HG02973 (cell line): ENCODE results near the gene RUNX1.
A peak's percentile ranks its signal among the peaks of the same experiment; 100 is the strongest.

Experiments used
- ATAC-seq: cut with Tn5 transposase; IDR thresholded peaks from one replicate; pipeline ENCODE4 v1.9.1; 2021; ENCODE audit warnings: moderate library complexity; ENCODE audit not compliant: unreplicated experiment

Gene RUNX1

DNA sequence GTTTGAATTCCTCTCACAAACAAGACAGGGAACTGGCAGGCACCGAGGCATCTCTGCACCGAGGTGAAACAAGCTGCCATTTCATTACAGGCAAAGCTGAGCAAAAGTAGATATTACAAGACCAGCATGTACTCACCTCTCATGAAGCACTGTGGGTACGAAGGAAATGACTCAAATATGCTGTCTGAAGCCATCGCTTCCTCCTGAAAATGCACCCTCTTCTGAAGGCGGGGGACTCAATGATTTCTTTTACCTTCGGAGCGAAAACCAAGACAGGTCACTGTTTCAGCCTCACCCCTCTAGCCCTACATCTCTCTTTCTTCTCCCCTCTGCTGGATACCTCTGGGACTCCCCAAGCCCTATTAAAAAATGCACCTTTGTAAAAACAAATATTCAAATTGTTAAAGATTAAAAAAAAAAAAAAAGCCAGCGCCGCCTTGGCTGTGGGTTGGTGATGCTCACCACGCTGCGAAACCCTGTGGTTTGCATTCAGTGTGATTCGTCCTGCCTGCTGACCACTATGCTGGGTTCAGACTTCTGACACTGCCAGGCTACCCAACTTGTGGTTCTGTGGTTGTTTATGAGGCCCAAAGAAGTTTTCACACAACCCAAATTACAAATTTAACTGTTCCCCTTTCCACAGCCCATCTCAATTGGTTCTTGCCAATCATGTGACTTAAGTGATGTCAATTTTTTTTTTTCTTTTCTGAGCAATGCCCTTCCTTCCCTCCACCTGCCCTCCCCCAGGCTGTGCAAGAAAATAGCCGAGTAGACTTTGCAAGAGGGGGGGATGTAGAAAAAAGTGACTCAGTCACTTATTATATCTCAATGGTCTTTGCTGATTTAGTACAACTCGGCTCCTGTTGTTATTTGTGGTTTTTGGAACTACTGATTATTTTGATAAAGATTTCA is at the start of gene RUNX1:
RUNX1 (minus strand) TSS at position 597 of the 912 bp plus-strand sequence.
- ATAC-seq, result peak; percentile 46

DNA sequence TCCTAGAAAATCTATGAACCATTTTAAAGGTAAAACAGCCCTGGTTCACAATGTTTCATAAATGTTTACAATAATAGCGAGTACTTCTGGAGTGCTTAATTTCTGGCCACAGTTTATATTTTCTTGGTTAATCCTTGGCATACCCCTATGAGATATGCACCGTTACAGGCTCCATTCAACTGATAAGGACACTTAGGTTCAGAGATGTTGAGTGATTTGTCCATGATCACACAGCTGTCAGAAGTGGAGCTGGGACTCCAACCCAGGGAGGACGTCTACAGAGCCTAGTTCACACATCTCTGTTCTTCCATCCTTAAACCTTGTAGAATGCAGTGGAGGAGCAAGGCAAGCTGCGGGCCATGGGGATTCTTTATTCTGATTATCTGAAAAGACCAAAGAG is 48.4 kb upstream of the RUNX1 start:
- no peak for ATAC-seq

DNA sequence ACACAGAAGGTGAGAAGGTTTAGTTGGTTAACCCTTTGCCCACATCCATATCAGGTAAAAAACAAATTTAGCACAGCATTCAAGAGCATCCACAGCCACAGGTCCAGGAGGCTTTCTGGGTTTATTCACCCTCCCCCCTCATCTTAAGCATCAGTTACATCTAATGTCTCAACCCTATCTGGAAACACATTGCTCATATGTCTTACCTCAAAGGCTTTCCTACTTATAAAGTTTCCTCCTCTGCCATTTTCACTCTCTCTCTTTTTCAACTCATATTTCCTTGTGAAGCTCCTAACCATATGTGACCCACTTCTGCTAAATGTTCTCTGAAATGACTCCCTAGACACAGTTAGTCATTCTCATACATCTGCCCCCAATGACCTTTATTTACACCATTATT is 47.9 kb upstream of the RUNX1 start:
- no peak for ATAC-seq

DNA sequence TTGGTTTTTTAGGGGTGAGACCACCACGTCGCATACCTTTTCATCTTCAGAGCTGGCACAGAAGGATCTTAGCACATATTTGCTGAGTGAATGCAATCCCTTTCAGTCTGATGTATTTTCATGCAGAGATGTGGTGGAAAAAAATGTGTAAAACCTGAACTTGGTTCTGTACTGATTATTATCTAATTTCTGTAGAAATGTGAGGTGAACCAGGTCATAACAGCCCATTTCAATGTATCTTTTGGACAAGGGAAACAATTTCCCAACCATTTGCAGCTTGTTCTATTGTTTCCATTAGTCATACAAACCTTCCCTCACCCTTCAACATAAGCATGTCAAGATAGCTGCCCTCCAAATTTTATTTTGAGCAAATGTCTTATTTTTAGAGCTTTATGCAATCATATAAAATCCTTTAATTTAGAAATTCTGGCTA is 46.8 kb upstream of the RUNX1 start:
- no peak for ATAC-seq

DNA sequence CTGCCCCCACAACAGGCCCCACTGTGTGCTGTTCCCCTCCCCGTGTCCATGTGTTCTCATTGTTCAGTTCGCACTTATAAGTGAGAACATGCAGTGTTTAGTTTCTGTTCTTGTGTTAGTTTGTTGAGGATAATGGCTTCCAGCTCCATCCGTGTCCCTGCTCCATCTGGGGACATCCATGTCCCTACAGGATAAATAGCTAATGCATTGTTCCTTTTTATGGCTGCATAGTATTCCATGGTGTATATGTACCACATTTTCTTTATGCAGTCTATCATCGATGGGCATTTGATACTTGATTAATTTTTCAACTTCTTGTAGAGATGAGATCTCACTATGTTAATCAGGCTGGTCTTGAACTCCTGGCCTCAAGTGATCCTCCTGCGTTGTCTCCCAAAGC is 44.4 kb upstream of the RUNX1 start:
- ATAC-seq, result no peak

DNA sequence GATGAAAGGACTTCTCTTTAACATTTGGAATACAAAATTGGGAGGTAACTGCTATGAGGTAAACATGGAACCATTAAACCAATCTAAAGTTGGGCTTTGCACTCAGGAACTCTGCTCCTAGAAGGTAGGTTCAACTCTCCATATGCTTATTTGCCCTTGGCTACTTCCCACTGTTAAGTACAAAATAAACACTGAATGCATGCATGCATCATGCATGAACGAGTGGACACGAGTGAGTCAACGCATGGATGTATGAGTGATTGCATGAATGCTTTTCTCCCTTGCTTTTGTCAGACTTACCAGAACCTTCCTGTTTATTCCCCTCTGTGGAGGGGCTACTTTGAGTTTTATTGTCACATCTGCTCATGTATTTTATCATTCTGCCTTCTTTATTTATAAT is 42.4 kb upstream of the RUNX1 start:
- ATAC-seq, result no peak

DNA sequence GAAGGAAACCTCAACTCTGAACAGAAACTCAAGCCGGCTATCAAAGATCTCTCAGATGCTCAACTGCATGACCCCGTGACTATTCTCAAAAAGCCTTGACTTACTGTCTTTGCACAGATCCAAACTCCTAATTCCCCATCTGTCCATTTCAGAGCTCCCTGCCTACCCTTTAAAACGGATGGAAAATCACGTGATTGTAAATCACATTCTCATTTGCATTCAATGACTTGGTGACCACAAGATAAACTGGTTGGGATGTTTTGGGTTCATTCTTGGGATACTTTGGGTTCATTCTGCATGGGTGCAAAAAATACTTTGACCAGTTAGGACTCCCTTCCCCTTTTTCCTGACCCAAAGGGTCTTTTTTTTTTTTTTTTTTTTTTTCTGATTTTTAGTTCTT is 41.3 kb upstream of the RUNX1 start:
- ATAC-seq, result no peak

DNA sequence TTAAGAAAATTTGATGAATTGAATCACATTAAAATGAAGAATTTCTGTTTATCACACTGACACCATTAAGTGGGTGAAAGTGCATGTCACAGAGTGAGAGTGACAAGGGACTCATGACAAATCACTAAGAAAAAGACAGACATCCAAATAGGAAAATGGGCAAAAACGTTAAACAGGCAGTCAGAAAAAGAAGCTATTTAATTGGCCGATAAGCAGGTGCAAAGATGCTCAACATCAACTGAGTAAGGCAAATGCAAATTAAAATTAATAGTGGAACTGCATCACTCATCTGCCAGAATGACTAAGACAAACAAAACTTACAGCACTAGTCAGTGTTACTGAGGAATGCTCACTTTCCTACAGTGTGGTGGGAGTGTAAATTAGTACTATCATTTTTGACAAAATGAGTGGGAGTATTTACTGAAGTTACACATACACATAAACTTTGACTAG is 39.2 kb upstream of the RUNX1 start:
- no peak for ATAC-seq

DNA sequence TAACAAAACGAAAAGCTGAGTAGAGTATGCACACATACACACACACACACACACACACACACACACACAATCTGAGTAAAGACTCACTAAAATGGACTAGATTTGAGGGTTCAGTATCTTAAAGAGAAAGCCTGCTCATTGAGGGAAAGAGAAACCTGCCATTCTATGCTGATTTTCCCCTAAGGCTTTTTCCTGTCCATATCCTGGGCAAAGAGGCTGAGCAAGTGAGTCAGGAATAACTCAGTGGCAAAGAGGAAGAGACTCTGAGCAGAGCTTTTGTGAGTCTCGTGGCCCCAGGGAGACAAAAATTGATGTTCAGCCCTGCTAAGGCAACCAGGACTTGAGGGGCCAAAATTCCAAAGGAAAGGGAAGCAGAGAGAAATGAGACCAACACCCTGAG is 37.3 kb upstream of the RUNX1 start:
- no peak for ATAC-seq

DNA sequence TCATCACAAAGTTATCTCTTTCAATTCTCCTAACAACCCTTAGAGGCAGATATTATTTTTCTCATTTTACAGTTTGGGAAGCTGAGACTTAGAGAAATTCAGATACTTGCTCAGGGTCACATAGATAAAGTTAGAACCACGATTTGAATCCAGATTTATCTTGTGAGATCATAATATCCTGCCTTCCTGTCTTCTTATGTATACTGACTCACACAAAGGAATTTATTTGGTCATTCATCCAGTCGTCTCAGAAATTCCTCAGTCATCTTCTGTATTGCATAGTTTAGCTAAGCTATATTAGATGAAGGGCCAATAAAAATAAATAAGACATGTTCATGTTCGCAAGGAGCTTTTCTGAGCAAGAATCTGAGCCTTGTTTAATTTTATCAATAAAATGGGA is 35.8 kb upstream of the RUNX1 start:
- ATAC-seq, result no peak

DNA sequence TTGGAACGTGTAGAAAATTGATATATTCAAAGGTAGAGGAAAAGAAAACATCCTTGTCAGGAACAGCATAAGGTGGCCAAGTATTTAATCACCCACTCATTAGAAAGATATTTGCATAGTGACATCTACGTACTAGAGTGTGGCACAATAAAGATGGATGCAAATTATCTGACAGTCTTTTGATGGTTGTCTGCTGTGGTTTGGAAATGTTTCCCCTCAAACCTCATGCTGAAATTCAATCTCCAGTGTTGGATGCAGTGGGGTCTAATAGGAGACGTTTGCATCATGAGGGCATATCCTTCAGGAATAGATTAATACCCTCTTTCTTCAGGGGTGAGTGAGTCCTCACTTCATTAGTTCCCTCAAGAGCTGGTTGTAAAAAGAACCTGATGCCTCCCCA is 34.1 kb upstream of the RUNX1 start:
- no peak for ATAC-seq

DNA sequence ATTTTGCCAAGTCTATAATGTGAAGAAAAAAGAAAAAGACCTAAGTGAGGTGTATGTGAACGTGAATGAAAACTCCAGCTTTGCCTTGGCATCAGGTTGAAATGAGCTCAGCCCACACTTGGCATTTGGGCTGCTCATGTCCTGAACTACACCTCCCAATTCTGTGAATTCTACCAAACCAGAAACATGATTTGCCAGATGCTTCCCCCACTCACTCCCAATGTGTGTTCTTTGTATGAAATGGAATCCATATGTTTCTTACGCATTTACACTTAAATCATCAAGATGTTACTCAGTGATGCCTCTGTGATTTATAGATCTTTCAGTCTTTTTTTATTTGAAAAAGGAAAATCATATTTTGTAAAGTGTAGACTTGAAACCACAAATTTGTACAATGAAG is 32.8 kb upstream of the RUNX1 start:
- no peak for ATAC-seq

DNA sequence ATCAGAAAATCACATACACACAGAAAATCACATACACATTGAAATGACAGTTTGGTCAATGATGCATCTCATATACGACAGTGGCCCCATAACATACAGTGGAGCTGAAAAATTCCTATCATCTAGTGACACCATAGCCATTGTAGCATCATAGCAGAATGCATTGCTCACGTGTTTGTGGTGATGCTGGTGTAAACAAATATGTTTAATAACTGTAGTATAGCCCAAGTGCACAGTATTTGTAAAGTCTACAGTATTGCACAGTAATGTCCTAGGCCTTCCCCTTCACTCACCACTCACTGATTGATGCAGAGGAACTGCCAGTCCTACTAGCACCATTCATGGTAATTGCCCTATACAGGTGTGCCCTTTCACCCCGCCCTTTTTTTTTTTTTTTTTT is 30.1 kb upstream of the RUNX1 start:
- ATAC-seq, result no peak

DNA sequence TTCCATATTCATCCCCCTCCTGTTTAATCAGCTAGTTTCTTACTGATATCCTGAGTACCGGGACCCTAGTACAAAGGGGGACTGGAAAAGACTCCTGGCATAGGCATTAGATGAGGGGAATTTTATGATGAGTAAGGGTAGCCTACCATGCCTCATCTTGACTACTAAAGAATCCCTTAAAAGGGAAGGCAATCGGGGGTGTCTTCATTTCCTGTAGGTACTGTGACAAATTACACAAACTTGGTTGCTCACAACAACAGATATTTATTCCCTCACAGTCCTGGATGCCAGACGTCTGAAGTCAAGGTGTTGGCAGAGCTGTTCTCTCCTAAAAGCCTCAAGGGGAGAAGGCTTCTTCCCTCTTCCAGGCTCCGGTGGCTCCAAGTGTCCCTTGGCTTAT is 28.9 kb upstream of the RUNX1 start:
- no peak for ATAC-seq

DNA sequence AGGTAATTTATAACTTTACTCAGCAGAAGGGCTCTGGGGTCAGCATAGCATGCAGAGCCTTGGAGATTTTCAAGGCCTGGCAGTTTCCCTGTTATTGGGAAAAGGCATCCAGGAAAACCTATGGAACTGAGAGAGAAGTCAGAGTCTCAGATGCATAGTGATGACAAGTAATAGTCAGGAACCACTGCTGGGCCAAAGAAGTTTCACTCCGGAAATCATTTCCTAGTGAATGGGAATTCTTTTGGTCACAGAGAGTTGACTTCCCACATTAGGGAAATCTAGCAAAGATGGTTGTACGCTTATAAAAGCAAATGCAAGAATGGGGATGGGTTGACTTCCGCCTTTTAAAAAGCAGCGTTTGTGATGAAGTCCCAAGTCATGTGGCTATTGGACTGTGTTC is 28.4 kb upstream of the RUNX1 start:
- no peak for ATAC-seq

DNA sequence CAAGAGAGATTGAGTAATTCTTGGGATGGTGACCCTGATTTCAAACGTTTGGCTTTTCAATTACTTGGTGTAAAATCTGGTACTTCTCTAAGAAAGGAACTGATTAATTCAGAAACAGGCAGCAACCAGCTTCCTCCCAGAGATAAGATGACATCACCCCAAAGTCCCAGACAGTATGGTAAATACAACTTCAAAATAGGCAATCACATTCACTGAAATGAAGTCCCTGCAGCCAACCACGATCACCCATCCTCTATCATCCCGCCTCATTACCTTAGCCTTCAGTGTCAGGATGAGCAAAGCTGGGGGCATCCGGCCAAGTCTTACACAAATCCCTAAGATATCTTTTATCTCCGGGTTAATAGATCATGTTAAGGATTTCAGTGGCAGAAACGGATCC is 26.4 kb upstream of the RUNX1 start:
- no peak for ATAC-seq

DNA sequence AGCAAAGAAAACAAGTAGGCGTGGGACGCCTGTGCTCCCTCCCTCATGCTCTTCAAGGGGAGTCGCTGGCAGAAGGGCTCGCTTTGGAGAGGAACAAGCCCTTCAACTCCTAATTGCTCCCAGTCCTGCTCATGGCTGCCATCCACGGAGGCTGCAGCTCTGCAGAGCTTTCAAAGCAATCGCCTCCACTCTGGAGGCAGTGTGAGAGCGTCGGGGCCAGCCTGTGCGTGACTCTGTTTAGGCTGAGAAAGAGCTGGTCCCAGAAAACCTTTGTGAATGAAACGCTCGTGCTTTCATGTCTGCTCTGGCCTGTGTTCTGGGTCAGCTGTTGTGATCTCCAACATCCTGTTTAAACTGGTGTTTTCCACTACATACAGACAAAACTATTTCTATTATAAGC is 23.9 kb upstream of the RUNX1 start:
- ATAC-seq, result no peak

DNA sequence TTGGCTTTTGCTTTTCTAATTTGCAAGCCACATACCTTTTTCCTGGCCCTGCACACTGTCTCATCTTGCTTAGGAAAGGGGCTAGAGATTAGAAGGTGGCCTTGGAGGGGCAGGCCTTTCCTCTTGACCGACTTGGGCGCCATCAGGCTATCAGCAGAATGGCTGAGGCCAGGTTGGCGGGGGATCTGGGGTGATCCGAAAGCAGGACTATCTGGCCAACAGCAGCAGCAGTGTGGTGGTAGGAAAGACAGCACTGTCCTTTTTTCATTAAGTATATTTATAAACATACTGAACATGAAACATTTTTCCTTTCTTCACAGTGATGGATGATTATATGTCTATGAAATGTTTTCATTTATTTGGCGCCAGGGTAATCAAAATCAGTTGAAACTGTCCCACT is 23.5 kb upstream of the RUNX1 start:
- no peak for ATAC-seq

DNA sequence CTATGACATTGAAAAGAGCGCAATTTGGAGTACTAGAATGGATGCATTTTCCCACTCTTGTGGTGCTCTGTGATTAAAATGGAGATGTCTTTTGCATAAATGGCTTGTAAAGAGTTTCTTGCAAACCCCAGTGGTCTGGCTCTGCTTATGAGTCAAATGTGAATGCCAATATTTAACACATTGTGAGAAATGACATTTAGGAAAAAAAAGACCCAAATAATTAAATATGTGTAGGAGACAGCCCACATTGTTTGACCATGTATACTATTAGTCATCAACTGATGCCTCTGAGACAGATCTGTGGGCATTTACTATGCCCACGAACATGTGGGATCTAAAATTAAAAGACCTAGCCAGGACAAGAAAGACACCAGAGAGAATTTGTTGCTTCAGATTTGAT is 22.2 kb upstream of the RUNX1 start:
- no peak for ATAC-seq

DNA sequence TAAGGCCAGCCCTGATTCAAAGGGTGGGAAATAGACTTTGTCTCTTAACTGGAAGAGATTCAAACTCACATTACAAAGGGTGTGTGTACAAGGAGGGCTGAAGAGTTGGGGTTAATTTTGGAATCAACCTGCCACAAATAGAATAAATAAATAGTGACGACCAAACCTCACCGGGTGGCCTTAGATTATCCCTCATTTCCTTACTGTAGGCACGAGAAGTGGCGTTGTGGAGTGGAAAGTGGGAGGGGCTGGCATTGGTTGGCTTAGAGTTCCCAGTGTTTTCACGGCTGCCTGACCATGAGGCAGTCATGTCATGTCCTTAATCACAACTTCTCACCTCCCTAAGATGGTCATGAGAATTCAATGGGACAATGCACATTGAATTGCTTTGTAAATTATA is 21.3 kb upstream of the RUNX1 start:
- ATAC-seq, result no peak

DNA sequence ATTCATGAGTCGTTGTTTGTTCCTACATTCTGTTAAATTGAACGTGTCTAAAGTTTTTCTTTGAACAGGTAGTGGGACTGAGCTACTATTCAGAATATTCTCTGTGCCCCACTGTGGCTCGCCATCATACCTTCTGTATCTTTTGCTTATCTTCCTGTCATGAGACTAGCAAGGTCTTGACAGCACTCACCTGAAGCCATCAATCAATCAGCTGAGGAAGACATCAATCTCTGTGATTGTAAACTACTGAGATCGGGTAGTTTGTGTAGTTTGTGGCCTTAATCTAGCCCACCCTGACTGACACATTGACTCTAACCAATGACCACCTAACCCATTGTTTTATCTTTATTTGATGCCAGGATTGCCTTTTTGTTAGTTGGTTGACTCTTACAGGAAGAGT is 17.7 kb upstream of the RUNX1 start:
- no peak for ATAC-seq

DNA sequence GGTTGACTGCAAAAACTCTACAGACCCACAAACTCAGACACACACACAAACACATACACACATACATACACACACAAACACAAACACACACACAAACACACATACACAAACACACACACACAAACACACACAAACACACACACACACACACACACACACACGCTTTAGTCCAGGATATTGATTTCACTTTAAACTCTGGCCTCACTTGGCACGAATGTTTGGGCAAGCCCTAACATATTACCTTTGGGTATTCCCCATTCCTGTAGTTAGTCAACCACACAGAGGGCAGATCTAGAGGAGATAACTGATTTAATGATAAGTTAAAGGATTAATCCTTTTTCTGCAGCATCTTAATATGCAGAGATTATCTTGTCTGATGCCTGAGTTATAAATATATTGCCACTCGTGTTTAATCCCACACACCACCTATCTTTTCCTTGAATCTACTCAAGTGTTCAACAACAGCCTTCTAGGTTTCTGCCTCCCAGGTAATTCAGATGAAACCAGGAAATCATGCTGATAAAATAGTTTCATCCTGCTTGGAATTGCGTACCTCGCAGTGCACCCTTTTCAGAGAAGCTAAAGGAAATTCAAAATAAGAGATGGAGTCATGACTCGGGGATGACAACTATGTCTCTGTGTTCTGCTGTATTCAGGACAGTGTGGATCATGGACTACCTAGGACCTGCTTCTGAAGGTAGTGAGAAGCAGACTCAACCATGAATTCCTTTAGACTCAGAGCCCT is 14.5 kb upstream of the RUNX1 start:
- ATAC-seq, result no peak
